NB4 (cell line): ENCODE results near the gene PSMD7.

ENCODE experiments used
- DNase-seq: peaks from one replicate; pipeline ENCODE4 v3.0.0; 2010; ENCODE audit warnings: low read depth
- H3K4me3 ChIP-seq: one replicate; pipeline ENCODE4 v1.5.1; 2011; ENCODE audit warnings: mild to moderate bottlenecking, low read depth, low read length, moderate library complexity
- MAX ChIP-seq: IDR thresholded peaks from 2 replicates; pipeline ENCODE4 v1.6.1; 2011; ENCODE audit warnings: low read depth, low read length
- MYC ChIP-seq: IDR thresholded peaks from 2 replicates; pipeline ENCODE4 v1.6.1; 2011; ENCODE audit warnings: low read depth, low read length
- POLR2A ChIP-seq: IDR thresholded peaks from 2 replicates; pipeline ENCODE4 v1.6.1; 2011; ENCODE audit warnings: mild to moderate bottlenecking; ENCODE audit not compliant: insufficient read length; ENCODE audit errors: extremely low read depth
- TF ChIP-seq, protein P1 (sequence below): IDR thresholded peaks from one replicate; pipeline ENCODE4 v1.5.1; 2012; ENCODE audit warnings: low read depth, low read length

The PSMD7 gene

GRCh38 chr16:74296432-74297144 is at the start of gene PSMD7:
TSS of gene PSMD7 (plus strand) at chr16:74296814. CDS start at chr16:74296915, 101 bp downstream.
- DNase-seq: peak; percentile 95
- peak within 1 kb of the TSS; percentile 91 for H3K4me3 ChIP-seq
- peak; percentile 31; the same call in 1 of the 2 replicates for TF ChIP-seq MYC
- TF ChIP-seq, protein P1, sequence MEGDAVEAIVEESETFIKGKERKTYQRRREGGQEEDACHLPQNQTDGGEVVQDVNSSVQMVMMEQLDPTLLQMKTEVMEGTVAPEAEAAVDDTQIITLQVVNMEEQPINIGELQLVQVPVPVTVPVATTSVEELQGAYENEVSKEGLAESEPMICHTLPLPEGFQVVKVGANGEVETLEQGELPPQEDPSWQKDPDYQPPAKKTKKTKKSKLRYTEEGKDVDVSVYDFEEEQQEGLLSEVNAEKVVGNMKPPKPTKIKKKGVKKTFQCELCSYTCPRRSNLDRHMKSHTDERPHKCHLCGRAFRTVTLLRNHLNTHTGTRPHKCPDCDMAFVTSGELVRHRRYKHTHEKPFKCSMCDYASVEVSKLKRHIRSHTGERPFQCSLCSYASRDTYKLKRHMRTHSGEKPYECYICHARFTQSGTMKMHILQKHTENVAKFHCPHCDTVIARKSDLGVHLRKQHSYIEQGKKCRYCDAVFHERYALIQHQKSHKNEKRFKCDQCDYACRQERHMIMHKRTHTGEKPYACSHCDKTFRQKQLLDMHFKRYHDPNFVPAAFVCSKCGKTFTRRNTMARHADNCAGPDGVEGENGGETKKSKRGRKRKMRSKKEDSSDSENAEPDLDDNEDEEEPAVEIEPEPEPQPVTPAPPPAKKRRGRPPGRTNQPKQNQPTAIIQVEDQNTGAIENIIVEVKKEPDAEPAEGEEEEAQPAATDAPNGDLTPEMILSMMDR: no peak
- TF ChIP-seq POLR2A: peak; percentile 84
- TF ChIP-seq MAX: peak; percentile 28; the same call in 1 of the 2 replicates

DNA sequence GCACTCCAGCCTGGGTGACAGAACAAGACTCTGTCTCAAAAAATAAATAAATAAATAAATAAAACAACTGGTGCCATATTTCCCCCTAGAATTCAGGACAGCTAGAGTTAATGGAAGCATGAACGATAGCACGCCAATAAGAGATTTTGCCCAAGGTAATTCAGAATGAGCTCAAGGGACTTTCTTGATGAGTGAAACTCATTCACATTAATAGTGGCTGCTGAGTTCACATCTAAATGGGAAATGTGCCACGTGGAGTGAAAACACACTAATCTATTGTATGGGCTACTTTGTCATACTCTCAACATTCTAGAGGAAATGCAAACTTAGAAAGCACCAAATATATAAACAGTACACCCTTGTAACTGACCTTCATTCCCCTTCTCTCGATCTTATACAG is 47.4 kb upstream of the PSMD7 start:
- TF ChIP-seq, protein P1: no peak
- no peak for TF ChIP-seq POLR2A
- TF ChIP-seq MYC: no peak
- no peak for TF ChIP-seq MAX
- DNase-seq: no peak
- no peak overlapping the region for H3K4me3 ChIP-seq

DNA sequence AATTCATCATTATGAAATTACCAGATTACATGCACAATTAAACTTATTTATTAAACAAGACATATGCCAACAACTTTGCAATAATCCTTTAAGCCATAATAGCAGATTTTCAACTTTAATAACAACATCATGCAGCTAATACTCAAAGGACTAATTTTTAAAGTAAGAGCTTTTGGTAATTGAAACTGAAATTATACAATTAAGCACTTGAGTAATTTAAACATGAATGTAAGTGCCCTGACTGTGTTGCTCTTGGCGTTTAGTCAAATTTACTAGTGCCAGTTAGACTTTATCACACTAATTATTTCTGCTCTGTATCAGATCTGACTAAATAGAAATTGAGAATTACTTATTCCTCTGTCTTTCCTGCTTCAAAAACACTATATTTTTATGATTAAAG is 46.8 kb upstream of the PSMD7 start:
- DNase-seq: no peak
- TF ChIP-seq MYC (no peak), POLR2A (no peak), MAX (no peak)
- TF ChIP-seq, protein P1: no peak
- no peak overlapping the region for H3K4me3 ChIP-seq

DNA sequence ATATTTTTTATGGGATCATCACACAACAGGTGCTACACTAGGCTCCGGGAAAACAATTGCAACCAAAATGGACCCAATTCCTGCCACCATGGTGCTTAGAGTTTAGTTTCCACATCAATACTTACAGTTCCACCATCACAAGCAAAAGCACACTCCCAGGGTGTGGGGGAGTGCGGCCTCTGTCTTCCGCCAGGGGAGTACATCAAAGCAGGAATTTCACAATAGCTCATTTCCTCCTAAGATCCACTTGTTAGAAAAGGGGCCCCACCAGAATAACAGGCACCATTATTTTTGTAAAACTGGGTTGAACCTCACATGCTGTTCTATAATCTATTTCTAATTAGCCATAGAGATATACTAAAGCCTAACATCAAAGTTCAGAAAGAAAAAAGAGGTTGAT is 44.3 kb upstream of the PSMD7 start:
- no peak for TF ChIP-seq MAX
- TF ChIP-seq, protein P1: no peak
- TF ChIP-seq MYC: no peak
- TF ChIP-seq POLR2A: no peak
- no peak overlapping the region for H3K4me3 ChIP-seq
- DNase-seq: peak; percentile 80

DNA sequence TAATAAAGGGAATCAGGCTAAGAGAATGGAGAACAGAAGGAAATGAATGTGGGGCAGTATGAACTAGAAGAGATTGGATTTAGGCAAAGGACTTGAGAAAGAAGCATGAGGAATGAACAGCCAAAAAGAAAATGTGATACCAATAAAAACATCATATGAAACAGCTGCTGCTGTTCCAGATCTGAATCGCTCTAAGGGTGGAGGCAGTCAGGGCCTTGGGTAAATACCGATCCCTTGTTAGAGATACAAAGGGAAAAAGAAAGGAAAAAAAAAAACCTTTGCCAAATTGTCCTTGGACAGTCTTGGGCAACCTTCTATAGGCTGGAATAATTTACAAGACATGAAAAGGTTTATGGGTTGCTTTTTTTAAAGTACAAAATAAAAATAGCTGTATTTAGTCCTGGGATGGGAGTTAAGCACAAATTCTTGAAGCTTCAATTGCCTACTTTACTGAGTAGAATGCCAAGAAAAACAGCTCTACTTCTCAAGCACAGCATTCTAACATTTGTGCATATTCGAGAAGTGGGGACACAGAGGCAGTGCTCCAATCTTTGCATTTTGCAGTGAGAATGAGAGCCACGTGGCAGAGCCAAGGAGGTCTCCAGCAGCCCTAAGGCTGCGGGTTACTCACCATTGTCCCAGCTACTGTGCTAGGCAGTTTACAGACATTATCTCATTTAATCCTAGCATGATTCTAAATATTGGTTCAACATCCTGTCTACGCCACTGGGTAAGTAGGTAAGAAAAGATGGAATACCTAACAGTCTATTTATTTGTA is 43.3 kb upstream of the PSMD7 start:
- H3K4me3 ChIP-seq: no peak overlapping the region
- TF ChIP-seq MAX (no peak), POLR2A (no peak), MYC (no peak)
- TF ChIP-seq, protein P1: no peak
- DNase-seq: no peak
